Astrocyte of the spinal cord (primary cell): ENCODE measurements around the gene FTMT.
A peak's percentile ranks its signal among the peaks of the same experiment; 100 is the strongest.
"Not testable (repeated sequence)": the region's sequence is repeated elsewhere in the genome, so short reads cannot be mapped to it uniquely, and the experiment has no call there.

Experiments
- DNase-seq: peaks from one replicate; pipeline ENCODE4 v3.0.0; 2011; ENCODE audit warnings: low read depth, low spot score
- H3K4me3 ChIP-seq: 2 replicates; pipeline ENCODE4 v1.5.1; 2011; ENCODE audit warnings: low read depth, mild to moderate bottlenecking, low read length, moderate library complexity
- CTCF ChIP-seq: IDR thresholded peaks from 2 replicates; pipeline ENCODE4 v1.5.1; 2012; ENCODE audit warnings: low read depth, mild to moderate bottlenecking, low read length, inconsistent platforms
- in situ Hi-C: cut with HindIII; loops from 2 replicates; pipeline ENCODE4 v1.10.0; 2017; ENCODE audit warnings: low sequenced_read_pairs

The FTMT gene

DNA sequence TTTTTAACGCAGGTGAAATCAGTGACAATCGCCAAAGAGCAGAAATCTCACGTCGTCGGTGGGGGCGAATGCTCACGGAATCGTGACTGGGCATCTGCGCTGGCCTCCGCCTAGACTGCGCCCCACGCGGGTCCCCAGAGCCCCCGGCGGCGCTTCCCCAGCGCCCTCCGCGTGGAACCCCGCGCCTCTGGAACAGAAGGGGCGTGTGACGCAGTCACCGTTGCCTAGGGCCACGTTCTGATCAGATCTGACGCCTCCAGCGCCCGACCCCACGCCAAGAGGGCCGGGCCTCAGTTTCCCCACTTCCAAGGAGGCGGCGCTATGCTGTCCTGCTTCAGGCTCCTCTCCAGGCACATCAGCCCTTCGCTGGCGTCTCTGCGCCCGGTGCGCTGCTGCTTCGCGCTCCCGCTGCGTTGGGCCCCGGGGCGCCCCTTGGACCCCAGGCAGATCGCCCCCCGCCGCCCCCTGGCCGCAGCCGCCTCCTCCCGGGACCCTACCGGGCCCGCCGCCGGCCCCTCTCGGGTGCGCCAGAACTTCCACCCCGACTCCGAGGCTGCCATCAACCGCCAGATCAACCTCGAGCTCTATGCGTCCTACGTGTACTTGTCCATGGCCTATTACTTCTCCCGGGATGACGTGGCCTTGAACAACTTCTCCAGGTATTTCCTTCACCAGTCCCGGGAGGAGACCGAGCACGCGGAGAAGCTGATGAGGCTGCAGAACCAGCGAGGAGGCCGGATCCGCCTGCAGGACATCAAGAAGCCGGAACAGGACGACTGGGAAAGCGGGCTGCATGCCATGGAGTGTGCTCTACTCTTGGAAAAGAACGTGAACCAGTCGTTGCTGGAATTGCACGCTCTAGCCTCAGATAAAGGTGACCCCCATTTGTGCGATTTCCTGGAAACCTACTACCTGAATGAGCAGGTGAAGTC is at the start of gene FTMT:
Gene FTMT, plus strand, starts transcription at position 240 of the 932 bp plus-strand sequence. Its CDS starts 82 bp downstream, at position 322.
- in situ Hi-C loops = no loop called here
- H3K4me3 ChIP-seq = no peak within 1 kb of the TSS
- DNase-seq = no peak
- no peak for TF ChIP-seq CTCF

DNA sequence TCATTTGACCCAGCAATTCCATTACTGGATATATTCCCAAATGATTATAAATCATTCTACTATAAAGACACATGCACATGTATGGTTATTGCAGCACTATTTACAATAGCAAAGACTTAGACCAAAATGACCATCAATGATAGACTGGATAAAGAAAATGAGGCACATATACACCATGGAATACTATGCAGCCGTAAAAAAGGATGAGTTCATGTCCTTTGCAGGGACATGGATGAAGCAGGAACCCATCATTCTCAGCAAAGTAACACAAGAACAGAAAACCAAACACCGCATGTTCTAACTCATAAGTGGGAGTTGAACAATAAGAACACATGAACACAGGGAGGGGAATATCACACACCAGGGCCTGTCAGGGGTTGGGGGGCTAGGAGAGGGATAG is 46.4 kb upstream of the FTMT start:
- H3K4me3 ChIP-seq, in situ Hi-C loops, DNase-seq: not testable (repeated sequence)

DNA sequence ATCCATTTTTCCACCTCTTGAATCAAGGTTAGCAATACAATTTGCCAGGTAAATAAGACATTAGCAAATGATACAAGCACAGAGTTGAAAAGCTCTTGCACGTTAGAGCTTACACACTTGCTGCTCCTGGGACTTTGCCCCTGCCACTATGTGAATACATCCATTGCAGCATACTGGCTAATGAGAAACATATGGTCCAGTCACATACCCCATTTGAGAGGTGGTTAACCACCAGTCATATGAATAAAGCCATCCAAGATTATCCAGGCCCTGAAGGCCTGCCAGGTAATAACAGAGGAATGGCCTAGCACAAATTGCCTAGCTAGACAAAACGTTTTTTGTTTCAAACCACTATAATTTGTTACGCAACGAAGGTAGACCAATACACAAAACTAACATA is 45.8 kb upstream of the FTMT start:
- in situ Hi-C loops = no loop called here
- DNase-seq = peak; percentile 71
- H3K4me3 ChIP-seq = no peak overlapping the region
- no peak for TF ChIP-seq CTCF

- DNase-seq = no peak
- no peak overlapping the region for H3K4me3 ChIP-seq
- TF ChIP-seq CTCF = no peak
- in situ Hi-C loops = no loop called here
Measured at GRCh38 chr5:121816164-121816563, 35.5 kb upstream of the FTMT start.

- H3K4me3 ChIP-seq = no peak overlapping the region
- no peak for DNase-seq
- TF ChIP-seq CTCF = no peak
- in situ Hi-C loops = no loop called here
Measured at GRCh38 chr5:121819682-121820261, 31.9 kb upstream of the FTMT start.

DNA sequence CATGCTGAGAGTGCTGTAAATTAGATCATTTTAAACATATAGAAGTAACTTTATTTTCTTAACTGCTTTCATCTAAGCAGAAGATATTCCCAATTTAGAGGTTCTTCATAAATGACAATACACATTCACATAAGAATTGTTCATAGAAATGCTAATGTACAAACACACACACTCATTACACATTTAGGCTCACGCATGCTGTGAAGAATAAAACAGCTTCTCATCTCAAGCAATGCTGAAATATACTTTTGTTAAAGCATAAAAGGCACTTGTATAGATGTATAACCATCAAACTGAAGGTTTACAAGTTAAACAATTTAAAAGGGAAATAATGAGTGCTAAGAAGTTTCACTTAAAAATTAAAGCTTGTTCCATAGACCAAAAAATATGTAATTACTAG is 18.1 kb upstream of the FTMT start:
- in situ Hi-C loops = no loop called here
- no peak overlapping the region for H3K4me3 ChIP-seq
- DNase-seq = no peak
- TF ChIP-seq CTCF = no peak

DNA sequence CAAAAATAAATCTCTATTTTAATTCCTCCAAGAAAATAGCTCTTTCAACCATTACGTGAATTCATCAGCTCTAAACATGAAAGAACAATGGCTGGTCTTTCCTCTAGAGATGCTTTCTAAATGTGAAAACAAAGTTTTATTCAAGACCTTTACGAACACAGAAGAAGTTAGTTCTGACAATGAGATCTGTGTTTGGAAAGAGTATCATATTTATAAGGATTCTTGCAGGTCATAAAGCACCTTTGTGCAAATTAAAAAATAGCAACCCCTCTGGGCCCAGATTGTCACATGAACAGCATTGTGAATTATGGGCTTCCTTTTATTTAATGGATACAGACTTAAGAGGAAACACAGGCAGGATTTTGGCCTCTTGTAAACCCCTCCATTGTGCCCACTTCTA is 17.7 kb upstream of the FTMT start:
- no peak overlapping the region for H3K4me3 ChIP-seq
- in situ Hi-C loops = no loop called here
- no peak for TF ChIP-seq CTCF
- no peak for DNase-seq
